Upper lobe of left lung (tissue), 6 donors: ENCODE results near the gene SLC18A2. TPM values are rescaled to one million over a fixed set of nuclear protein-coding genes. Genes with fewer than 3 reads are reported as not detected.

Experiments used
- ATAC-seq, 2 donors: fragments of 200-7000 bp; cut with Tn5 transposase; one replicate each; pipeline ENCODE4 v1.9.1; 2022; ENCODE audit warnings: mild to moderate bottlenecking in 2 of 2, moderate library complexity in 2 of 2; ENCODE audit not compliant: low FRiP score in 2 of 2
- DNase-seq, 2 donors: peaks; one replicate each; pipeline ENCODE4 v3.0.0-alpha.2; 2019 to 2020
- H3K27ac ChIP-seq, 4 donors: fragments of 200-600 bp; sonication (generic); one replicate each; pipeline ENCODE4 v1.5.1; 2016 to 2019
- H3K27me3 ChIP-seq, 4 donors: fragments of 200-600 bp; sonication (generic); one replicate each; pipeline ENCODE4 v1.5.1; 2017 to 2019
- H3K36me3 ChIP-seq, 4 donors: fragments of 200-600 bp; sonication (generic); one replicate each; pipeline ENCODE4 v1.5.1; 2016 to 2019
- H3K4me1 ChIP-seq, 4 donors: fragments of 200-600 bp; sonication (generic); one replicate each; pipeline ENCODE4 v1.5.1; 2018 to 2019
- H3K4me3 ChIP-seq, 4 donors: fragments of 200-600 bp; sonication (generic); one replicate each; pipeline ENCODE4 v1.5.1; 2017 to 2019; ENCODE audit warnings: mild to moderate bottlenecking in 2 of 4, moderate library complexity in 1 of 4
- H3K9me3 ChIP-seq, 4 donors: fragments of 200-600 bp; sonication (generic); one replicate each; pipeline ENCODE4 v1.5.1; 2018 to 2019
- CTCF ChIP-seq, 6 experiments: fragments of 450-650 bp in 4 of 6; fragments of 200-600 bp in 2 of 6; sonication (generic) in 2 of 6; IDR thresholded peaks; one replicate each; pipeline ENCODE4 v1.5.1; 2016 to 2019; ENCODE audit warnings: antibody characterized with exemption in 6 of 6
- EP300 ChIP-seq, 4 donors: sonication (generic); formaldehyde crosslinking; IDR thresholded peaks; one replicate each; pipeline ENCODE4 v1.5.1; 2017; ENCODE audit warnings: antibody characterized with exemption in 4 of 4, control low read depth in 2 of 4
- POLR2A ChIP-seq, 4 donors: fragments of 450-650 bp; IDR thresholded peaks; one replicate each; pipeline ENCODE4 v1.5.1; 2016 to 2017; ENCODE audit warnings: antibody characterized with exemption in 4 of 4, mild to moderate bottlenecking in 2 of 4
- POLR2AphosphoS5 ChIP-seq, 2 donors: sonication (generic); formaldehyde crosslinking; IDR thresholded peaks; one replicate each; pipeline ENCODE4 v1.5.1; 2017; ENCODE audit warnings: antibody characterized with exemption in 2 of 2
- WGBS, 2 donors: methylation state at CpG; one replicate each; pipeline ENCODE4 v1.1.5; 2017 to 2018; 5-methylcytosine and 5-hydroxymethylcytosine counted together
- total RNA-seq, 6 donors: library from RNA; depleted of rRNA in 4 of 6; stranded (reverse); fragments of >200 nt in 4 of 6; gene quantifications; one replicate each; pipeline versions ENCODE4 v1.1.0 to v1.2.1, GENCODE V29; 2016 to 2021
- donor health status: DM: no; HTN: no; CAD: no; lungs with moderate emphysema.
- donor health status: DM: no; HTN: yes; CAD: no; lungs with severe emphysema.

SLC18A2 gene
- total RNA-seq, 6 donors from 2014 or later = 0.20 to 5.9 (median 2.8) TPM

- WGBS, 2 donors = 75 to 79% methylated on average over 26 of the region's 26 CpGs
- ATAC-seq (no peak), DNase-seq (peak in 1 of 2 donors; percentile 45)
- no peaks in the 10 kb centered on the region for H3K4me1 ChIP-seq
- no peak for TF ChIP-seq CTCF (IDR thresholded peaks at IDR 0.05)
- no peak for TF ChIP-seq POLR2AphosphoS5 (IDR thresholded peaks at IDR 0.05)
- TF ChIP-seq EP300 (IDR thresholded peaks at IDR 0.05) = no peak
- no peak for TF ChIP-seq POLR2A (IDR thresholded peaks at IDR 0.05)
- no peak overlapping the region for H3K27ac ChIP-seq
- no peaks in the 10 kb centered on the region for H3K27me3 ChIP-seq
- no peaks in the 10 kb centered on the region for H3K36me3 ChIP-seq
- H3K9me3 ChIP-seq = no peaks in the 10 kb centered on the region
- no peak overlapping the region for H3K4me3 ChIP-seq
Measured at GRCh38 chr10:117254774-117255735, 14.1 kb downstream of the SLC18A2 start.

- Histone ChIP-seq H3K9me3 (no peaks in the 10 kb centered on the region), H3K27ac (no peak overlapping the region), H3K4me1 (no peaks in the 10 kb centered on the region), H3K36me3 (no peaks in the 10 kb centered on the region), H3K27me3 (no peaks in the 10 kb centered on the region), H3K4me3 (no peak overlapping the region)
- TF ChIP-seq POLR2AphosphoS5 (IDR thresholded peaks at IDR 0.05) (no peak), POLR2A (IDR thresholded peaks at IDR 0.05) (no peak), CTCF (IDR thresholded peaks at IDR 0.05) (no peak), EP300 (IDR thresholded peaks at IDR 0.05) (no peak)
- peak; percentile 8 to 12 for ATAC-seq
- 83 to 100% methylated on average over 7 to 9 of the region's 9 CpGs for WGBS, 2 donors
- DNase-seq = no peak
Measured at GRCh38 chr10:117255835-117256460, 15.0 kb downstream of the SLC18A2 start.

- H3K9me3 ChIP-seq = no peaks in the 10 kb centered on the region
- DNase-seq = no peak
- H3K4me1 ChIP-seq = no peaks in the 10 kb centered on the region
- no peak overlapping the region for H3K4me3 ChIP-seq
- WGBS, 2 donors = 80% methylated on average over 10 of the region's 10 CpGs
- no peaks in the 10 kb centered on the region for H3K27me3 ChIP-seq
- no peak for TF ChIP-seq EP300 (IDR thresholded peaks at IDR 0.05)
- TF ChIP-seq POLR2AphosphoS5 (IDR thresholded peaks at IDR 0.05) = no peak
- TF ChIP-seq POLR2A (IDR thresholded peaks at IDR 0.05) = no peak
- no peak for TF ChIP-seq CTCF (IDR thresholded peaks at IDR 0.05)
- no peaks in the 10 kb centered on the region for H3K36me3 ChIP-seq
- no peak overlapping the region for H3K27ac ChIP-seq
- ATAC-seq = no peak
Measured at GRCh38 chr10:117256910-117257309, 16.0 kb downstream of the SLC18A2 start.

- Histone ChIP-seq H3K27me3 (no peaks in the 10 kb centered on the region), H3K4me3 (no peak overlapping the region), H3K4me1 (no peaks in the 10 kb centered on the region), H3K9me3 (no peaks in the 10 kb centered on the region), H3K36me3 (no peaks in the 10 kb centered on the region), H3K27ac (no peak overlapping the region)
- DNase-seq (no peak), ATAC-seq (no peak)
- TF ChIP-seq EP300 (IDR thresholded peaks at IDR 0.05) = no peak
- TF ChIP-seq POLR2A (IDR thresholded peaks at IDR 0.05) = no peak
- no peak for TF ChIP-seq CTCF (IDR thresholded peaks at IDR 0.05)
- no peak for TF ChIP-seq POLR2AphosphoS5 (IDR thresholded peaks at IDR 0.05)
- WGBS, 2 donors = 65 to 79% methylated on average over 2 to 3 of the region's 3 CpGs
Measured at GRCh38 chr10:117257721-117258120, 16.8 kb downstream of the SLC18A2 start.
